Medulla oblongata (tissue), 1 donor: ENCODE data around the gene CORO2A.
"Not testable (repeated sequence)": the region's sequence is repeated elsewhere in the genome, so short reads cannot be mapped to it uniquely, and the experiment has no call there.

Source experiments
- DNase-seq: peaks from one replicate; pipeline ENCODE4 v3.0.0-alpha.2; 2015; ENCODE audit errors: extremely low spot score

Gene CORO2A

DNA sequence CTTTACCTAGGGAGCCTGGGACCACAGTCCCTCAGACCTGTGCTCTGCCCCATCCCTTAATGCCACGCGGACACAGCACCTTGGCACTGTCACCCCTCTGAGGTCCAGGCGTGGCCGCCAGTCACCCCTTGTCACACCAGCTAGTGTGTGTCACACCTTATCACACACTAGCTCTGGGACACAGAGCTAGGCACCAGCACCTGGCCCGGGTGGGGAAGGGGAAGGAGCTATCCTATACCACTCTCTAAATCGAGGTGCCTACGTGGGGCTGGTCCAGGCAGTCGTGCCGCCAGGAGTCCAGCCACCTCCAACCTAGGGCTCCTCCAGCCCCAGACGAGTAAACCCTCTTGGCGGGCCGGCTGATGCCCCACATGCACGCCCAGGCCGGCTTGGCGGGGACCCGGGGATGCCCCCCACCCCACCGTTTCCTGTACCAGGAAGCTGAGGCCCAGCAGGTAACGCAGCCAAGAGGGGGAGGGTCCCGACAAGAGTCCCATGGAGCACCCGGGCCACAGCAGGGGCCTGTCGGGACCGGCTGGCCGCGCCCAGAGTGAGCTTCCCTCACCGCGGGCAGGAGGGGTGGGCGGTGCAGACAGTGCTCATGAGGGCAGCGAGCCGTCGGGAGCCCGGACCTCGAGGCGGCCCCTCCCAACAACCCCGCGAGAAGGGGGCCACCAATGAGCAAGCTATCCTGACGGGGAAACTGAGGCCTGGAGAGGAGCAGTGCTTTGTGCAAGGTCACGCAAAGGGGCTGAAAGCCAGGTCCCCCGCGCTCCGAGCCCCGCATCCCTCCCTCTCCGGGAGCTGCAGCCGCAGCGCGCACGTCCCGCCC, 550 bp downstream of the CORO2A start:
- DNase-seq: no peak

DNA sequence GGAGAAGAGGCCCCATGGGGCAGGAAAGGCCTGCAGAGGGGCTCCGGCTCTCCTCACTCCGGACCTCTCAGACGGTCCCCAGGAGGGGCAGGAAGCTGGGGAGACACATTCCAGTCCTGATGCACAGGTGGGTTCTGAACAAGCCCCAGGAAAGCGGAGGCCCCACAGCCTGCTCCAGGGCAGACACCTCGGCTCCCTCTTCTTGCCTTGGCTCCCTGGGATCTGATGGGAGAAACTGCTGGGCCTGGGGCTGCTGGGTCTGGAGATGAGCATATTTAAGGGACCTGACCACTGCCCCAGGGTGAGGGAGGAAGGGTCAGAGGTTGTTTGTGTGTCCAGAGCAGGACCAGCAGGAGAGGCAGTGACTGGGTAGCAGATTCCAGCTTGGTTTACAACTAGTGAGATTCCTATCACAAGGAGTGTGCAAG, 1.2 kb downstream of the CORO2A start:
- DNase-seq: no peak

DNA sequence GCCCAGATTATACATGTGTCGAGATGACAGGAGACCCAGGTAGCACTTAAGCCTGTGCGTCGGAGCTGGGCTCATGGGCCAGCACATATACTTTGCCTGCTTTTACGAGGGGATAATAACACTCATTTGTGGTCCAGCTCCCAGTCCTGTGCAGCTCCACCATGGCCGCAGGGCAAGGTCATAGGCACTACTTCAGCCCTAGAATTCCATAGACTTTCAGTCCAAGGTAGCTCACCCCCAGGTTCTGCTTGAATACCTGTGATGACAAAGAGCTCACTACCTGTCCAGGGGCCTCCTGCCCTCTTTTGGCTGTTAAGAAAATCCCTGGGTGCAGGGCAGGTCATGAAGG, 1.7 kb downstream of the CORO2A start:
- no peak for DNase-seq

DNA sequence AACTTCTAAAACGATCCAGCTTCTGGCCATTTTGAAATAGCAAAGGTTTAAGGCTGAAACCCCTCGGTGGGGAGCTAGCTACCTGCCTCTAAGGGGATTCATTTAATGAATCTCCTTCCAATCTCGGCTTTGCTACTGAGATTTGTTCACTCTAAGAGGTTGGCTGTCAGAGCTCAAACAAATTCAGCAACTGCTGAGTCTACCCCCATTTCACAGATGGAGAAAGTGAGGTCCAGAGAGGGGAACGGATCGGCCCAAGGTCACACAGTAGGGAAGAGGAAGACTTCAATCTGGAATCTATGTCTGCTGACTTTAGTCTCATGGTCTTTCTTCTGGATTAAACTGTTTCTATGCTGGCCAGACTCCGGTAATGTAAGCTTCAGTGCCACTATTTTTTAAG, 3.0 kb downstream of the CORO2A start:
- DNase-seq: no peak

DNA sequence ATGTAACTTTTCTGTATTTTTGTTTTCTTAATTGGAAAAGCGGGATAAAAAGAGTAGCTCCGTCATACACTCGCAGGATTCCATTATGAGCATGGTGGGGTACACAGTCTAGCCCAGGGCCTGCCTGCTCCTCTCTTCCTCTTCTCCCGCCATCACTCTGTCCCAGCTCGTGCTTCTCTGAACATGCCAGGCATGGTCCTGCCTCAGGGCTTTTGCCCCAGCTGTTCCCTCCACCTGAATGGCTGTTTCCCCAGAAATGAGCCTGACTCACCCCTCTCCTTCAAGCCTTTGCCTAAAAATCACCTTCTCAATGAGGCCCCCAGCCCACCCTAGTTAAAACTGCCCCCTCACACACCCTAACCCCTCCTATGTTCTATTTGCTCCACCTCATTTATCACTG, 4.5 kb downstream of the CORO2A start:
- no peak for DNase-seq

DNA sequence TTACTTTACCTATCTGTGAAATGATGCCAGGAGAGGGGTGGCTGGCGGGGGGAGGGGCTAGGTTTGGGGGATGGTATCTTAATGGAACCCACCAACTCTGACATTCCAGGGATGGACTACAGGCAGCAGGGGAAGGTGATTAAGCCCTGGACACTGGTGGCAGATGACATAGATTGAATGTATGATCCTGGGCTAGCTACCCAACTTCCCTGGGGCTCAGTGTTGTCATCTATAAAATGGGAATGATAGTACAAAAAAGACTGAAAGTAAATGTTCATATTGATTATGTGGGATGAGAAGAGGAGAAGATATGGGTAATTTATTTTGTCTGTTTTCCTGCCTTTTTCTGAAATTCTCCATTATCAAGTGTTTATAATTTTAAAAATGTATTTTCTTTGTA, 6.2 kb downstream of the CORO2A start:
- no peak for DNase-seq

DNA sequence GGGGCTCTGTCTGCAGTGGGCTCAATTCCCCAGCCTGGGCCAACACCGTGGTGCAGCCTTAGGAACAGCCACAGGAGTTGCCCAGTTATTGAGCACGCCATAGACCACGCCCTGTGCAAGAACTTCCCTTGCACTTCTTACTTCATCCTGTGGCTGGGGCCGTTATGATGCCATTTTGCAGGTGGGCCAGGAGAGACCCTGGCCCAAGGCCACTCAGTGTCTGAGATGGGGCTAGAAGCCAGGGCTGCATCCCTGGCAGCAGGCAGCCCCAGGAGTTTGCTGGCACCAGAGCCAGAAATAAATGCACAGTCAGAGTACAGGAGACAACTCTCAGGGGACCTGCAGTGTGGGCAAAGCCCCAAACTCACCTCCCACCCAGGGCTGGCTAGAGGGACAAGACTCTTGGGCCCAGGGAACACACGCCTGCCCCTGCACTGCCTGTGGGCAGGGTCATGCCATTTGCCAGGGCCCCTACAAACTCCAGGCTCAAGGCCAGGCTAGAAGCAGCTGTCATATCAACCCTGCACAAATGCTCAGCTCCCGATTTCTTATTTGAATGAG, 6.7 kb downstream of the CORO2A start:
- no peak for DNase-seq

DNA sequence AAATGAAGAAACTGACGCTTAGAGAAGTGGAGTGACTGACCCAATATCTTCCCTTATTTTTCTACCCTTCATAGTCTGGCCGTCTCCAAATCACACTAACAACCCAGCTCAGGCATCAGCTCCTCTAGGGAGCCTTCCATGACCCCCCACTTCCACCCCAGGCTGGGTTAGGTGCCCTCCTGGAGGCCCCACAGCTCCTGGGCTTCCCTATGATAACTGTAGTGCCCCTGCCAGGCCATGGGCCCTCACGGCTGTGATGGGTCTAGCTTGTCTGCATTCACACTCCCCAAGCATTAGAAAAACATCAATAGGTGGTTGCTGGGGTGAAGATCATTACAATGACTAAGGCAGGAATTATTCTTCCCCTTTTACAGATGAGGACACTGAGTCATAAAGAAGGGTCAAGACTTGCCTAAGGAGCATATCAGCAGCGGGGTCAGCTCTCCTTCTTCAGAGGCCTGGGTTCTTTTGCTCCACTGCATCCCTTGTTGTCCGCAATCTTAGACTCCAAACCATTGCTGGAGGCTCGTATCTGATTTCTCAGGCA, 7.3 kb downstream of the CORO2A start:
- DNase-seq: no peak

DNA sequence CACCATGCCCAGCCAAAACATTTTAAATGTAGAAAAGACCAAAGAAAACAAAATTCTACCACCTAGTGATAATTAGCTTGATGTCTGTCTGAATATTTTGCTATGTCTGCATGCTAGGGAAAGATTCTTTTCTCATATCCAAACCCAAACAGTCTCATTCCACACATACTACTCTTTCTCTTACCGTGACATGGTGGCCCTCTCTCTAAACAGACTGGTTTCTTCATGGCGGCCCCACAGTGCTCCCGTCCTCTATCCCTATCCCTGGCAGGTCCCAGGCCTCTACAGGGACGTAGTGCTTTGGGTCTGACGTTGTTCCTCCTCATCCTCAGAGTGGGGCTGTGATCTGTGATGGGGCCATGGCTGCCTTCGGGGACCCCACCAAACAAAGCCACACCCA, 8.1 kb downstream of the CORO2A start:
- DNase-seq: no peak

DNA sequence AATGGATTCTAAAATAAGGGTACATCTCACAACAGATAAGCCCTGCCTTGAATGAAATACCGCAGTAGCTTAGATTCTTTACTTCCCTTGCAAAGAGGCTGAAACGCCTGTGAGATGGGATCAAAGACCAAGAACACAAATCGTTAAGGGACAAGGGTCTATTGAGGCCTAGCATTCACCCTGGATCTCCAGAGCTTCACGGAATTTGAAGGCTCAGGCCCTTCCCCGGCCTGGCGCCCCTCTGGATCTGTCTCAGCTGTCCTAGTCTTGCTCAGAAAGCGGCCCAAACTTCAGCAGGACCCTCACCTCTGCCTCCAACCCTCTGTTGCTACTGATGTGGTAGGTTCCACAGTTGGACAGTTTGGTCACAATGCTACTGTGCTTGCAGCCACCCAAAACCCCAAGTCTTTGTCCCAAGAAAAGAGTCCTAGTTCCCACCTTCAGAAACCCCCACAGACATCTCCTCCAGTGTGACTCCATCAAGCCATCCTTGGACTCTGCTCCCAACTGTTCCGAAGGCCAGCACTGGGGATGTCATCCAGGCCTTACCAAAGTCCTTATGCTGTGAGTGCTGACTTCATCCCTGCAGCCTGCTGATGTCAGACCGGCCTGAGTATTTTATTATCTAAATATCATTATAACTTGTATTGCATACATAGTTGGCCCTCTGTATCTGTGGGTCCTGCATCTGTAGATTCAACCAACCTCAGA, 9.4 kb downstream of the CORO2A start:
- no peak for DNase-seq

DNA sequence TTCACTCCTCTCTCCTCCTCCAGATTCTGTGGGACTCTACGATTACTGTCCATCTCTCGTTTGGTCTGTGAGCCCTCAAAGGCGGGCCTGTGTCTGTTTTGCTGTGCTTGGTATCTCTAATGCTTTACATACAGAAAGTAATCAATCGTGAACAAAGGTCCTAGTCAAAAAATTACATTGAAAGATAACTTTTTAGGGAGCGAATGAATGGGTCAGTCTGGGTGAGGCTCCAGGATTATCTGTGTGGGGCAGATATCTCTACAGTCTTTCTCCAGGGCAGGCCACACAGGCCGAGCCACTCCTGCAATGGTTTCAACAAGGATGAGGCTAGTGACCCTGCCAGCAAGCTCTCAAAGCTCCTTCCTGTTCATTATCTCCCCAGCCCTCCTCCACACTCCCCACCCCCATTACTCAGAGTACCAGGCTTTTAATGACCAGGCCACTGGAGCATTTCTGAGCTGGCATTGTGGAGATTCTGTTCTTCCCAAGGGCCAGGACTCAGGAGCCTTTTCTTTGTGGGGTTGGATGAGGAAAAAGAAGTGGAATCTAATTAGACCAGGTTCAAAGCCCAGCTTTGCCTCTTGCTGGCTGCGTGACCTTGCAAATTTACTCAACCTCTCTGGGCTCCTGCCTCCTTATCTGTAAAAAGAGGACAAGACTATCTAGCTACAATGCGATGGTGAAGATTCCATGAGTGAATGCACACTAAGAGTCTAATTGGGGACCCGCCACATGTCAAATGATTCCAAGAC, 10.2 kb downstream of the CORO2A start:
- no peak for DNase-seq

DNA sequence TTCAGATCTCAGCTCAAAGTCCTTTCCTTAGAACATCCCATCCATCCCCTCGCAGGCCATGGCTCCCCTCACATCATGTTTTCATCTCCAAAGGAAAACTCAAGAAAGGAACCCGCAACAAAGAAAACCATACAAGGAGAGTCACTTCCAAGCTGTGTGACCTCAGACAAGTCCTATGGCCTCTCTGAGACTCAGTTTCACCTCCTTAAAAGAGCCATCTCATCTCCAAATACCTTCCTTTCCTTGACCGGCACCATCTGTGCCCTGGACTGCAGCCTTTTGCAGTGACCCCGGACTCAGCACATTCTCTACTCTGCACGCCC, 10.7 kb downstream of the CORO2A start:
- no peak for DNase-seq

DNA sequence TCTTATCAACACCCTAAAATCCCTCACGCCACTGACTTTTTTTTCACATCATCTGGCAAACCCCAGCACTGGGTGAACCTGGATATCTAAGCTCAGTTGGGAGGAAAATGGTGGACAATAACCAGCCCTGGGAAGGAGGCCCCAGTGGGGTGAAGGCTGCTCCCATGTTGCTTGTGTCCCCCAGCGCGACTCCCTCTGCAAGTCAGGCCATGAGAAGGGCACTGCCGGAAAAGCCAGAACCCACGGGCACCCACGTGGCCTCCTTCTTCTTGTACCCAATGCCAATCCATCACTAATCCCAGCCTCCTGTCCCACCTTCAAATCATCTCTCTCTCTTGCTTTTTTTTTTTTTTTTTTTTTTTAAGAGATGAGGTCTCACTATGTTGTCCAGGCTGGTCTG, 11.4 kb downstream of the CORO2A start:
- DNase-seq: no peak

DNA sequence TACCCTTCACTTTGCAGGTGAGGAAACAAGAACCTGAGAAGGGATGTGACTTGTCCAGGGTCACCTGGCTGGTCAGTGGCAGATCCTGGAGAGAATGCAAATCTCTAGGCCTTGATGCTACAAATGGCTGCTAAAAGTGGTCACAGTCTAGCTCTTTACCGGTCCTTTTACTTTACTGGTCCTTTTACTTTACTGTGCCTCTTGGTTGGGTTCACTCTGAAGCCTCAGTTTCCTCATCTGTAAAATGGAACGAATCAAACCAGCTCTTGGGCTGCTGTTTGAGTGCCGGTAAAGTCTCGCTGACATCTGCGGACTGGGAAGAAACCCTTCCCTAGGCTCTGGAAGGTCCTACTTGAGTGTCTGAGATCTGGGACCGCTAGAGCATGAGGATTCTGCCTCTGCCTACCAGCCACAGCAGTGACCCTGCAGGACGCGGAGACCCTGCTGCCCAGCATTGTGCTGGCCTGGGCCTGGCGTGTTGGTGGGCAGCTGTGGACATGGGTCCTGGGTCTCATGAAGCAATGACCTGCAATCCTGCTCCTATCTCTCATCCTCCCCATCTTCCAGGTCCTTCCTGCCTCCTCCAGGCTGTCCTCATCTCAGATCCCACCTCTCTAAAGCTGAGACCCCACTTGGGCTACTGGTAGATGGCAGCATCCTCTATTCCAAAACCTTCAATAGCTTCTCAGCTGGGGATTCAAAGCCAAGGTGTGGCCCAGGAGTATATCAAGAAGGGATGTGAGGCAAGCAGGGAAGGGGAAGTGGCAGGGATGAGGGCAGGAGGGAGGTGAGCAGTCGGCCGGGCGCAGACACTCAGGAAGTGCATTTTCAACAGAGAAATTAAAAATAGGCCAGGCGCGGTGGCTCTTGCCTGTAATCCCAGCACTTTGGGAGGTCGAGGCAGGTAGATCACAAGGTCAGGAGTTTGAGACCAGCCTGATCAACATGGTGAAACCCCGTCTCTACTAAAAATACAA, 13.3 kb downstream of the CORO2A start:
- no peak for DNase-seq

DNA sequence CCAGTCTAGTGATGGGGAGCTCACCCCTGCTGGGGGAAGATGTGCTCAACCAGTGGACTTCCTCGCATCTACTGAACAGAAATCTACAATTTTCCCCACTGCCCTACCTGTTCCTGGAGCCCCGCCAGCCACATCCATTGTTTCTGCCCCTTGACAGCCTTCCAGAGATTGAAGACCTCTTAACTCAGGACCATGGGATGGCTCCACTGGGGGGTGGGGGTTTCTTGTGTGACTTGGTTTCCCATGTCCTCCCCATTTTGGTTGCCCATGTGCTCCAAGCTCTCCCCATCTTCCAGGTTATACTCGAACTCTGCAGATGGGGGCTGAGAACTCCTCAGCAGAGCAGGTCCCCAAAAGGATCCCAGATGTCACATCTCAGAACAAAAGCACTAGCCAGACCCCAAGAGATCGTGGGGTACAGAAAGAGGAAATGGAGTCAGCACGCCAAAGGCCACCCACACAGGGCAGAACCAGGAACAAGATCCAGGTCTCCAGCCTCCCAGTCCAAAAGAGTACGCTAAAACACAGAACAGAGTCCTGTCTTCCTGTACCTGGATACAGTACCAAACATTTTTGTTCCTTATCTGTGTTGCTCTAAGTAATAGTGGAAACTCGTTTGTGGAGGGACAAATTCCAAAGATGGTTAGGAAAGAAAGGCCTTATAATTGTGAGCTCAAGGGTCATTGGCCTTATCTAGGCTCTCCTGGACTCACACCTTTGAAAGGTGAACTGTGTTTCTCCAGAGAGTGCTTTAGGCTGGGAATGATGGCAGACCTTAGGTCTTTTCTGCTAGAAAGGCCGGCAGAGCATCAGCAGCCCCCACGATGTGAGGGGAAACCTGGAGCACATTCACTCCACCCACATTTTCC, 15.8 kb downstream of the CORO2A start:
- no peak for DNase-seq

DNA sequence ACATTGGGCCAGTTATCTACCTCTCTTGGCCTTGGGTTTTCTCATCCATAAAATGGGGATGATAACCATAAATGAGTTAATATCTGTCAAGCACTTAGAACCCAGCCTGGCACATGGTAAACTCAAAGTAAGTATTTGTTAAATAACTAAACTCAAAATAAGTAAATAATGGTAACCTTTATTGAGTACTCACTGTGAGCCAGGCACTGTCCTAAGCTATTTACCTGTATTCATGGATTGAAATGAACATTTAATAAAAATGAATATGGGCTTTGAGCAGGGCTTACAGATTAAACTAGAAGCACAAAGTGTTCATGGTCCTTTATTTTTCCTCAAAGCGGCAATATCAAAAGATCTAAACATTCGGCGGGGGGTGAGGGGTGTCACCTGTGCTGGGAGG, 16.7 kb downstream of the CORO2A start:
- DNase-seq: no peak

DNA sequence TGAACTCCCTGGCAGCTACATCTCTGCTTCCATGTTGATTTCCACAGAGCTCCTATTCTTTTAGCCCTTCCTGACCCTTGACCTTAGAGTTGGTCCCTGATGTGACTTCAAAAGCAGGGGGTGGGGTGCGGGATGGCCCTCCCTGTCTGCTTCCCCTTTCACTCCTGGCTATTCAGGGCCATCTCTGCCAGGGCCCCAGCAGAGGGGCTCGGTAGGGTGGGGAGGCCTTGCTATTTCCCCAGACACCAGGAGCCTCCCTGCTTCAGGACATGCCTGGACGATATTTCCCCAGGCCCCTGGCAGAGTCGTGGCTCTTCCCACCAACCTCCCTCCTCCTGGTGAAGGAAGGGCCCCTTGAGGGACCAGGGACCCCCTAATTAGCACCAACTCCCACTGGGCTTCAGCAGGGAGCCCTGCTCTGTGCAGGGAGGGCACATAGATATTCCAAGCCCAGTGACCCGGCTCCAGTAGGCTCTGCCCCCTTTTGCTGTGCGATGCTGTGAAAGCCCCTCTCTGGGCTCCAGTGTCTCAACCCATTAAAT, 17.3 kb downstream of the CORO2A start:
- DNase-seq: no peak

DNA sequence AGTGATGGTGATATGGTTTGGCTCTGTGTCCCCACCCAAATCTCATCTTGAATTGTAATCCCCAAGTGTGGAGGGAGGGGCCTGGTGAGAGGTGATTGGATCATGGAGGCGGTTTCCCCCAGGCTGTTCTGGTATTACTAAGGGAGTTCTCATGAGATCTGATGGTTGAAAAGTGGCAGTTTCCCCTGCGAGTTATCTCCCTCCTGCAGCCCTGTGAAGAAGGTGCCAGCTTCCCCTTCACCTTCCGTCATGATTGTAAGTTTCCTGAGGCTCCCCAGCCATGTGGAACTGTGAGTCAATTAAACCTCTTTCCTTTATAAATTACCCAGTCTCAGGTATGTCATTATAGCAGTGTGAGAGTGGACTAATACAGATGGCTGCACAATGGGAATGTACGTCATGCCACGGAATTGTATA, 17.9 kb downstream of the CORO2A start:
- DNase-seq: not testable (repeated sequence)

DNA sequence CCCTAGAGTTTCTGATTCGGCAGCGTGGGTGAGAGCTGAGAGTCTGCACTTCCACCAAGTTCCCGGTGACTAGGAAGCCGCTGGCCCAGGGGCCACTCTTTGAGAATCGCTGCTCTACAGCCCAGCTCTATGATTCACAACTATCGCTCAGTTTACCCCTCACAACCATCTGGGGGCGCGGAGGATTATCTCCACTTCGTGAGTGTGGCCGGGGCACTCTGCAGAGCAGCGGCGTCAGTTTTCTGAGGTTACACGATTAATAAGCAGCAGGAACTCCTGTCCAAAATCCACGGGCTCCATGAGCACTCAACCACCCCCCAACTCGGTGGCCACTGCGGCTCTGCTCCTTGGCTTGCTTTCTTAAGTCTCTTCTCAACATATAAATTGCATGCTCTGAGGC, 19.3 kb downstream of the CORO2A start:
- DNase-seq: no peak

DNA sequence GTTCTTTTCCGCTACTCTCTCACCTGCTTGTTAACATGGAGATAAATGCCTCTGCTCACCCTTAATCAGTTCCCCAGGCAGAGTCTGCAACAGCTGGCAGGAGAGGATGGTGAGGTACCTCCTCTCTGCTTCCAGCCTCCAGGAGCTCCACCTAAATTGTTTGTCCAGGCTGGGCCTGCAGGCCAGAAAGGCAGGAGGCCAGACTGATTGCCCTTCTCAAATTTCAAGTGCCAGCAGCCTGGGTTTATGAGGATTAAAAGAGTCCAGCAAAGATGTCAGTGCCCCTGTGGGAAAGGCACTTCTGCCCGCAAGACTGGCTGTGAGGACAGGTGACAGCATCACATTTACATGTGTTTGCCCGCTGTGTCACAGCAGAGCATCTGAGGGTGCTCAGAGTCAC, 19.8 kb downstream of the CORO2A start:
- no peak for DNase-seq
